ENCODE data around the gene LFNG.
A peak's percentile ranks its signal among the peaks of the same experiment; 100 is the strongest.

LFNG gene

GRCh38 chr7:2503056-2503941 is 16.3 kb upstream of the LFNG start:
- no peak for DNase-seq (ENCODE audit: low read depth)

- DNase-seq (ENCODE audit: low read depth), result no peak
Measured at GRCh38 chr7:2504128-2504888, 15.3 kb upstream of the LFNG start.

GRCh38 chr7:2504889-2505375 is 14.6 kb upstream of the LFNG start:
- DNase-seq (ENCODE audit: low read depth), result no peak

DNA sequence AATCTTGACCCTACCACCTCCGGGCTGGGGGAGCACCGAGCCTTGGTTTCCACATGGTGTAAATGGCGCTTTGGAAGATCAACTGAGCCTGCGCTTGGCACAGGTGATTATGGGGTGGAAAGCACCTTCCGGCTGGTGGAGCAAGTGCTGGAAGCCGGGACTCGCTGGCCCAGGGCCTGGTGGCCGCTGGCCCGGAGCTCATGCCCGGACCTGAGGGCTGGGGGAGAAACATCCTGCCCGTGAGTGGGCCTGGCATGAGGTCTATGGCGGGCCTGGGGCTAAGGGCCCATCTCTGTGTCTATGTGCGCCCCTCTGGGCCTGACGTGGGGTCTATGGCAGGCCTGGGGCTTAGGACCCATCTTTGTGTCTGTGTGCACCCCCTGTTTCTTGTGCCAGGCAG is 14.2 kb upstream of the LFNG start:
- no peak for DNase-seq (ENCODE audit: low read depth)

GRCh38 chr7:2507208-2507916 is 12.2 kb upstream of the LFNG start:
- no peak for DNase-seq (ENCODE audit: low read depth)

DNA sequence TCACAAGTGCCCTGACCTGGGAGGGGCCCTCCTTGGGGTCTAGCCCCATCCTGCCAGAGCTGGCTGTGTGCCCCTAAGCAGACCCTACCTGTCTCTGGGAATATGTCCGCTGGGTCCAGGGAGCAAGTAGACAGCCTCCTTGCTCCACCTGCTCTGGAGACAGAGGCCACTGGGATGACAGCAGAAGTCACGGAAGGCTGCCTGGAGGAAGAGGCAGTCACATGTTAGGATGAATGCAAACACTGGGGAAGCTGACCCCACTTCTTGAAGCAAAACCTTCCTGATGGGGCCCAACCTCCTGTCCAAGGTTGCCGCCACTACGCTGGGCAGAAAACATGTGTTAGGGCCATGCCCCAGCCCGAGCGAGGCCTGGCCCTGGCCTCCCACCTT is 11.7 kb upstream of the LFNG start:
- DNase-seq (ENCODE audit: low read depth), result no peak

DNA sequence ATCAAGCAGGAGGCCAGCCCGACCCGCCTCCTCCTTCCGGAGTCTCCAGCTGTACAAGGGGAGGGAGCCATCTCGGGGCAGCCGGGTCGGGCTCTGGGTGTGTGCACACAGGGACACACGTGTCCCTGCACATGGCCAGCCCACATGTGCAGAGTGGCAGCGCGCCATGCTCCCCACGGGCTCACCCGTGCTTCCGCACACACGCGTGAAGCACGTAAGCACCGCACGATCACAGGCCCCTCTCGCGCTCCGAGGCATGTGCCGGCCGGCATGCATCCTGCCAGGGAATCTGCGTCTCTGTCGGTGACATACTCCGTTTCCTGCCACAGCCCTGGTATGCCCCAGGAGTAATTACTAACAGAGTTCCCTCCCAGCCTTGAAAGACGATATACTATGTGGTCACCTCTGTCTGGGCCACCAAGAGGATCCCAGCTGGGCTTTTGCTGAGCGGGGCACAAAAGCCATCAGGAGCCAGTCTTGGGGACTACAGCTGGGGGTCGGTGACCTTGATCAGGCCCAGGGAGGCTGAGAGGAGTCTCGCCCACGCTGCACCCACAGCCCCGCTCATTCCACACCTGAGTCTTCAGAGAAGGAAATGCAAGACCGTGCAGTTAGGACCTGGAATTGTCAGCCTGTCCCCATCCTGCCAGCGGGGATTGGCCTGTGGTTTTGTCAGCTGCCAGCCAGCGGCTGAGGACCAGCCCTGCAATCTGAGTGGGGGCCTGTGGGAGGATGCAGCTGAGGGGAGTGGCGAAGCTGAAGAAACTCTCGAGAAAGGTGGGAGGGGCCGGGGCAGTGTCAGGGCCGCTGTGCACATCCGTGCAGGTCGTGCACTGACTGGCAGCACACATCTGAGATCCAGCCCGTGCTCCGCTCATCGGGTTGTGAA is 11.0 kb upstream of the LFNG start:
- peak; percentile 68 for DNase-seq (ENCODE audit: low read depth)

GRCh38 chr7:2509298-2509906 is 10.2 kb upstream of the LFNG start:
- no peak for DNase-seq (ENCODE audit: low read depth)

DNA sequence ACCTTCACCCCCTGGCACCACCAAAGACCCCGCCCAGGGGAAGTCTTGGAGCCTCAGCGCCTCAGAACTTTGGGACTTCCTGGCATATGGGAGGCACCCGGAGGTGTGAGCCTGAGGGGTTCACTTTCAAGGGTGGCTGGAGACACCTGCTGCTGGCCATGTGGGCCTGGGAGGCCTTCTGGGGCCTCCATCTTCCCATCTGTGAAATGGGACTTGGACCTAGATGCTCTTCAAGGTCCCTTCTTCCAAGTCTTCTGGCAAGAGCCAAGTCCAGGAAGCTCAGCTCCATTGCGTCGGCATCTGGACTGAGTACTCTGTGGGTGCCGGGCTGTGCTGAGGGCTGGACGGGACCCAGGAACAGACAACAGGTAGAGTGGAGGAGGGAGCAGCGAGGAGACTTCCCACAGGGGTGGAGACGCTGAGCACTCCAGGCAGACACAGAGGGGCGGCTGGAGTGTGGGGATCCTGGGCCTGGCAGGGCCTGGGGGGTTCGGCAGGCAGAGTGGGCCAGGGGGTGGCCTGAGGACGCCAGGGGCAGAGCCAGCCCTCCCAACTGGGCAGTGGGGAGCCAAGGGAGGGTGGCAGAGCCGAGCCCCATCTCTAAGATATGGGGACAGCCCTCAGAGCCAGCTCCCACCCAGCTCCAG is 9.3 kb upstream of the LFNG start:
- no peak for DNase-seq (ENCODE audit: low read depth)

DNA sequence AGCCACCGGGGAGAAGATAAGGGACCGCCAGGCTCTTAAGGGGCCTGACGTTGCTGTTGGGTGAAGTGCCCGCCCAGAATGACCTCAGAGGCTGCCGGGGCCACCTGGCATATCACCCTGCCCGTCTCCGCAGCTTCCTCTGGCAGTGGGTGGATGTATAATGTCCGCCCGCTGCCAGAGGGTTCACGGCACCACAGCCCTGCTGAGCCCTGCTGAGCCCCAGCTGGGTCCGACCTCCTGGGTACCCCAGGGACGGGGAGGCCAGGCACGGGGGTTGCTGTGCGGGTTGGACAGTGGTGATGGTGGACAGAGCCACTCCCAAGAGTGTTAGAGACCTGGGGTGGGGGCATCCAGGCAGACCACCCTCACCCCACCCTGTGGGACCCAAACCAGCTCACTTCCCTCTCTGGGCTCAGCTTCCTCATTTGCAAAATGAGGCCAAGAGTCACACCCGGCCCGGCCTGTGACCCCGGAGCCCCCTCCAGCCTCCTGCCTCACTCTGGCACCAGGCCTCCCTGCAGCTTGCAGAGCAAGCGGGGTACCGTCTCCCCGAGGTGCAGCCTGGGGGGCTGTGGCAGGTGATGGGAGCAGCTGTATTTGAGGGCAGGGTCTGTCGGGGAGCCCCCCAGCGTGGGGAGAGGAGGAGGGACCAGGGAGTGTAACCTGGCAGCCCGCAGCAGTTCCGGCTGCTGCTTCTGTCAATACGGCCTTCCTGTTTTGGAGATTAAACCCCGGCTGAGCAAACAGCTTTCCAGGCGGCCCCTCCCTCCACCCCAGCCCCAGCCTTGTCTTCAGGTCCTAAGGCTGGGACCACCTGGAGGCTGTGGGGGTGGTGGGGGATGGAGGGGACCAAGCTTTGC is 8.4 kb upstream of the LFNG start:
- peak; percentile 56 for DNase-seq (ENCODE audit: low read depth)

- DNase-seq (ENCODE audit: low read depth), result no peak
Measured at GRCh38 chr7:2511769-2512168, 7.8 kb upstream of the LFNG start.

DNA sequence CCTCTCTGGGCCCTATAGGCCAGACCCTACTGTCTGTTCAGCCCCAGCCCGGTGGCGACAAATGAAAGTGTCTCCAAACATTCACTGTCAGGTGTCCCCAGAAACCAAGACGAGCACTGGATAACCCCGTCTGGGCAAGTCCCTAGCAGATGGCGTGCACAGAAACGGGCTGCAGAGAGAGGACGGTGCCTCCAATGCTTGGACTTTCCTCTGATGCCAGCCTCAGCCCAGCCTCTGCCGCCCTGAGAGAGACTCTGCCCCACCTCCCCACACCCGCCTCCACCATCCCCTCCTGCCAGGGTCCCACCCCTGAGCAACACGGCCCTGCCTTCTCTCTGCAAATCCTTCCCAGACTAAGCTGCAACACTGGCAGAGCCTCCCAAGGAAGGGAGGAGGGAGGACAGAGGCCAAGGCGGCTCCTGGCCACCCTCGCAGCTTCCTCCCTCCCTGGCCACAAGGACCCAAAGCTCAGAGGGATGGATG is 7.4 kb upstream of the LFNG start:
- no peak for DNase-seq (ENCODE audit: low read depth)

- DNase-seq (ENCODE audit: low read depth), result no peak
Measured at GRCh38 chr7:2512713-2513112, 6.9 kb upstream of the LFNG start.

GRCh38 chr7:2513702-2514101 is 5.9 kb upstream of the LFNG start:
- DNase-seq (ENCODE audit: low read depth), result no peak

- no peak for DNase-seq (ENCODE audit: low read depth)
Measured at GRCh38 chr7:2514473-2515423, 4.8 kb upstream of the LFNG start.

- DNase-seq (ENCODE audit: low read depth), result no peak
Measured at GRCh38 chr7:2515424-2516193, 4.0 kb upstream of the LFNG start.

- no peak for DNase-seq (ENCODE audit: low read depth)
Measured at GRCh38 chr7:2516194-2516555, 3.4 kb upstream of the LFNG start.

DNA sequence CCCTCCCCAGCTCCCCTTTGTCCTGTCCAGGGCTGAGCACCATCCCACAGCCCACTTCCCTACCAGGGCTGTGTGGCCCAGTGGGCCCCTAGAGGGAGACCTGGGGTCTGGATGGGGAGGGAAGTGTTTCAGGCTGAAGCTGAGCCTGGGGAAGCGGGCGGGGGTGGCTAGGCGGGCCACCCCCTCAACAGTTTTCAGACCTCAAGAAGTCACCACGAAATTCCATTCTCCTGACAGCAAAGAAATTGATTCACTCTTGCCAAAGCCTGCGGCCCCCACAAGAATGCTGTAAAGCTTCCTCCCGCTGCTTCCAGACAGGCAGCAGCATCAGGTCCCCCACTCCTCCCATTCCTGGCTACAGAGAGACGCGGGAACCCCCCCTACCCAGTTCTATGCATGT is 2.5 kb upstream of the LFNG start:
- no peak for DNase-seq (ENCODE audit: low read depth)
